ENCODE data around the gene RBM17.
"Not testable (repeated sequence)": the region's sequence is repeated elsewhere in the genome, so short reads cannot be mapped to it uniquely, and the experiment has no call there.

The RBM17 gene

DNA sequence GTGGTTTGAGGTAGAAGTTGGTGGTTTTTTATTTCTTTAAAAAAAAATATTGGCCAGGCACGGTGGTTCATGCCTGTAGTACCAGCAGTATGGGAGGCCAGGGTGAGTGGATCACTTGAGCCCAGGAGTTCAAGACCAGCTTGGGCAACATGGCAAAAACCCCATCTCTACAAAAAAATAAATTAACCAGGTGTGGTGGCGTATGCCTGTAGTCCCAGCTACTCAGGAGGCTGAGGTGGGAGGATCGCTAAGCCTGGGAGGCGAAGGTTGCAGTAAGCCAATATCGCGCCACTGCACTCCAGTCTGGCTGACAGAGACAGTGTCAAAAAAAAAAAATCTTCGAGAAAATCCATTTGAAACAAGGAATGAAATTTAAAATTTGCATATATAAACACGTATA lies 27.8 kb upstream of the RBM17 start:
- Histone ChIP-seq H3K4me3 (ENCODE audit: severe bottlenecking) (no peak overlapping the region), H3K27ac (ENCODE audit: poor library complexity, severe bottlenecking) (no peak overlapping the region)
- no peak for ATAC-seq (ENCODE audit: low read depth)

DNA sequence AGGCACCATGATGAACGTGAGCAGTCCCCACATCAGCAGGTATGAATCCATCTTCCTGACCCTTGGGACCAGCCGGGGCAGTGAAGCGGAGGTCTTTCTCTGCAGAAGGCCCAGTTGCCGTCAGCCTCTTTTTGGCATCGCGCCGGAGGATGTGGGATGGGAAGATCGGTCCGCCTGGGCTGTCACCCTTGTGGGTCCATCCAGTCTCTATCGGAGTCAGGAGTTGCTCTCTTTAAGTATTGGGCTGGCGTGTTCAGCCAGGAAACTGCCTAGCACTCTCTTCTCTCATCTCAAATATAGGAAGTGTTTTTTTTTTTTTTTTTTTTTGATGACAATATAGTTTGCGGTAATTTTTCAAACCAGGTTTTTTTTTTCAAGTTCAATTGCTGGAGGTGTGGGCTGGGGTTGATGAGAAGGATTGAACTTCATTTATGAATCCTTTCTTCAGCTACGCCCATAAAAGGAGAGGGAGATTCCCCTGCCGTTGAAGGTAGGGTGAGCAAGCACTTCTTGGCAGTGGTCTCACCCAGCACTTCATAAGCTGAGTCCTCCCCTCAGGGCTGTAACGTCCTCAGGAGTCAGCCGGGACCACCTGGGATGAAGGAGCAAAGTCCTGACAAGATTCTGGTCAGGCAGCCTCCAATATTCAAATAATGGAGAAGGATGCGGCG lies 26.6 kb upstream of the RBM17 start, which contains the start of gene IL2RA:
IL2RA (minus strand) TSS at position 267 of the 671 bp plus-strand sequence; CDS start at position 51, 216 bp downstream.
- DNase-seq (ENCODE audit: low spot score) (no peak), ATAC-seq (ENCODE audit: low read depth) (no peak)
- H3K36me3 ChIP-seq (ENCODE audit: low read depth), result no peaks in the 10 kb centered on the region
- no peaks in the 10 kb centered on the region for H3K27me3 ChIP-seq (ENCODE audit: insufficient read depth, poor library complexity, severe bottlenecking)
- H3K9me3 ChIP-seq (ENCODE audit: severe bottlenecking), result no peaks in the 10 kb centered on the region
- H3K4me3 ChIP-seq (ENCODE audit: severe bottlenecking), result no peak within 1 kb of the TSS
- TF ChIP-seq, protein P1, sequence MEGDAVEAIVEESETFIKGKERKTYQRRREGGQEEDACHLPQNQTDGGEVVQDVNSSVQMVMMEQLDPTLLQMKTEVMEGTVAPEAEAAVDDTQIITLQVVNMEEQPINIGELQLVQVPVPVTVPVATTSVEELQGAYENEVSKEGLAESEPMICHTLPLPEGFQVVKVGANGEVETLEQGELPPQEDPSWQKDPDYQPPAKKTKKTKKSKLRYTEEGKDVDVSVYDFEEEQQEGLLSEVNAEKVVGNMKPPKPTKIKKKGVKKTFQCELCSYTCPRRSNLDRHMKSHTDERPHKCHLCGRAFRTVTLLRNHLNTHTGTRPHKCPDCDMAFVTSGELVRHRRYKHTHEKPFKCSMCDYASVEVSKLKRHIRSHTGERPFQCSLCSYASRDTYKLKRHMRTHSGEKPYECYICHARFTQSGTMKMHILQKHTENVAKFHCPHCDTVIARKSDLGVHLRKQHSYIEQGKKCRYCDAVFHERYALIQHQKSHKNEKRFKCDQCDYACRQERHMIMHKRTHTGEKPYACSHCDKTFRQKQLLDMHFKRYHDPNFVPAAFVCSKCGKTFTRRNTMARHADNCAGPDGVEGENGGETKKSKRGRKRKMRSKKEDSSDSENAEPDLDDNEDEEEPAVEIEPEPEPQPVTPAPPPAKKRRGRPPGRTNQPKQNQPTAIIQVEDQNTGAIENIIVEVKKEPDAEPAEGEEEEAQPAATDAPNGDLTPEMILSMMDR (IDR thresholded peaks at IDR 0.05; ENCODE audit: poor library complexity, severe bottlenecking), result no peak
- H3K27ac ChIP-seq (ENCODE audit: poor library complexity, severe bottlenecking), result no peak within 1 kb of the TSS
- H3K4me1 ChIP-seq (ENCODE audit: insufficient read depth, poor library complexity, severe bottlenecking), result no peaks in the 10 kb centered on the region

More for the DNA sequence above, 27.8 kb upstream of the RBM17 start:
- H3K9me3 ChIP-seq (ENCODE audit: severe bottlenecking), result no peaks in the 10 kb centered on the region
- no peaks in the 10 kb centered on the region for H3K4me1 ChIP-seq (ENCODE audit: insufficient read depth, poor library complexity, severe bottlenecking)
- H3K36me3 ChIP-seq (ENCODE audit: low read depth), result no peaks in the 10 kb centered on the region
- DNase-seq (ENCODE audit: low spot score), result no peak
- TF ChIP-seq, protein P1 (IDR thresholded peaks at IDR 0.05; ENCODE audit: poor library complexity, severe bottlenecking), result no peak
- H3K27me3 ChIP-seq (ENCODE audit: insufficient read depth, poor library complexity, severe bottlenecking), result no peaks in the 10 kb centered on the region

DNA sequence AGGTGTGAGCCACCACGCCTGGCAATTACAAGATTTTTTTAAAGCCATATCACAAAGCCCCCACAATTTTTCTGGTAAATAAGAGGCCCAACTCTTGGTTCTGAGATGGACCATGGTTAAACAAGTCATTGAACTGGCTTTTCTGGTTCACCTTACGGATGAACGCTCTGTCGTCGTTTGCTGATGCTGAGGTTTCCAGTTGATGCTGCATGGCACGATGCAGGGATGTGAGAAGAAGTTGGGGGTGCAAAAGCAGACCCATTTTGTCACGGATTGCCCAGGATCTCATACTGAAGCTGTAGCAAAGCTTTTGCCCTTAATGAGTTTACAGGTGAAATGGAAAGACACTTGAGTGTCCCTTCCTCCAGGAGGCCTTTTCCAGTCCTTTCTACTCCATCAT lies 24.7 kb upstream of the RBM17 start:
- Histone ChIP-seq H3K36me3 (ENCODE audit: low read depth) (no peaks in the 10 kb centered on the region), H3K4me3 (ENCODE audit: severe bottlenecking) (no peak overlapping the region), H3K27me3 (ENCODE audit: insufficient read depth, poor library complexity, severe bottlenecking) (no peaks in the 10 kb centered on the region), H3K9me3 (ENCODE audit: severe bottlenecking) (no peaks in the 10 kb centered on the region), H3K4me1 (ENCODE audit: insufficient read depth, poor library complexity, severe bottlenecking) (no peaks in the 10 kb centered on the region), H3K27ac (ENCODE audit: poor library complexity, severe bottlenecking) (no peak overlapping the region)
- no peak for DNase-seq (ENCODE audit: low spot score)
- TF ChIP-seq, protein P1 (IDR thresholded peaks at IDR 0.05; ENCODE audit: poor library complexity, severe bottlenecking), result no peak
- no peak for ATAC-seq (ENCODE audit: low read depth)

DNA sequence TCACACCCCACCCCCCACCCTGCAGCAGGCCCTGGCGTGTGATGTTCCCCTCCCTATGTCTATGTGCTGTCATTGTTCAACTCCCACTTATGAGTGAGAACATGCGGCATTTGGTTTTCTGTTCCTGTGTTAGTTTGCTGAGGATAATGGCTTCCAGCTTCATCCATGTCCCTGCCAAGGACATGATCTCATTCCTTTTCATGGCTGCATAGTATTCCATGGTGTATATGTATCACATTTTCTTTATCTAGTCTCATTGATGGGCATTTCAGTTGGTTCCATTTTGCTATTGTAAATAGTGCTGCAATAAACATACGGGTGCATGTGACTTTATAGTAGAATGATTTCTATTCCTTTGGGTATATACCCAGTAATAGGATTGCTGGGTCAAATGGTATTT lies 24.1 kb upstream of the RBM17 start:
- H3K9me3 ChIP-seq (ENCODE audit: severe bottlenecking); H3K36me3 ChIP-seq (ENCODE audit: low read depth); H3K4me3 ChIP-seq (ENCODE audit: severe bottlenecking); ATAC-seq (ENCODE audit: low read depth); H3K27me3 ChIP-seq (ENCODE audit: insufficient read depth, poor library complexity, severe bottlenecking); H3K4me1 ChIP-seq (ENCODE audit: insufficient read depth, poor library complexity, severe bottlenecking); H3K27ac ChIP-seq (ENCODE audit: poor library complexity, severe bottlenecking); DNase-seq (ENCODE audit: low spot score): not testable (repeated sequence)

DNA sequence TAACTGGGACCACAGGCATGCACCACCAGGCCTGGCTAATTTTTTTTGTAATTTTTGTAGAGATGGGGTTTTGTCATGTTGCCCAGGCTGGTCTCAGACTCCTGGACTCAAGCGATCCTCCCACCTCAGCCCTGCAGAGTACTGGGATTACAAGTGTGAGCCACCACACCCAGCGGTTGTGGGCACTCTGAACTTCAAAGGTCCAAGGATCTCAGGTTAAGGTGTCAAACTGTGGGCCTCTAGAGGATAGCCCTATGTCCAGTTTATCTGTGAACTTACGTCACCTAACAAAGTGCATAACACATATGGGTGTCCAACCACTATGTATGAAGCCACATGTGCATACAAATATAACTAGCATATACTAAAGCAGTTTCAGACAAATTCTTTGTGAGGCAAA lies 23.4 kb upstream of the RBM17 start:
- ATAC-seq (ENCODE audit: low read depth), result no peak
- H3K4me1 ChIP-seq (ENCODE audit: insufficient read depth, poor library complexity, severe bottlenecking), result no peaks in the 10 kb centered on the region
- H3K27ac ChIP-seq (ENCODE audit: poor library complexity, severe bottlenecking), result no peak overlapping the region
- no peaks in the 10 kb centered on the region for H3K9me3 ChIP-seq (ENCODE audit: severe bottlenecking)
- H3K4me3 ChIP-seq (ENCODE audit: severe bottlenecking), result no peak overlapping the region
- no peak for DNase-seq (ENCODE audit: low spot score)
- TF ChIP-seq, protein P1 (IDR thresholded peaks at IDR 0.05; ENCODE audit: poor library complexity, severe bottlenecking), result no peak
- no peaks in the 10 kb centered on the region for H3K36me3 ChIP-seq (ENCODE audit: low read depth)
- no peaks in the 10 kb centered on the region for H3K27me3 ChIP-seq (ENCODE audit: insufficient read depth, poor library complexity, severe bottlenecking)

Measured in RWPE2 (cell line).